NCI-H146 treated with DMSO at 0.1 percent for 48 hours (cell line): ENCODE measurements around the gene RSBN1L.
"Not testable (repeated sequence)": the region's sequence is repeated elsewhere in the genome, so short reads cannot be mapped to it uniquely, and the experiment has no call there.

Source experiments
- DNase-seq: peaks from one replicate; lab custom pipeline; 2025; ENCODE audit not compliant: unreplicated experiment; lab: John Stamatoyannopoulos, UW

Gene RSBN1L

GRCh38 chr7:77696057-77696642 is at the start of gene RSBN1L:
TSS of gene RSBN1L (plus strand) at chr7:77696459. CDS start at chr7:77696470, 11 bp downstream.
- DNase-seq, result peak; percentile 94

- no peak for DNase-seq
Observed at GRCh38 chr7:77648742-77649338, 47.4 kb upstream of the RSBN1L start.

- no peak for DNase-seq
Observed at GRCh38 chr7:77649716-77650349, 46.4 kb upstream of the RSBN1L start.

GRCh38 chr7:77651575-77652162 is 44.6 kb upstream of the RSBN1L start:
- peak; percentile 4 for DNase-seq

- not testable (repeated sequence) for DNase-seq
Observed at GRCh38 chr7:77652826-77653225, 43.4 kb upstream of the RSBN1L start.

GRCh38 chr7:77653572-77653971 is 42.7 kb upstream of the RSBN1L start:
- no peak for DNase-seq

- no peak for DNase-seq
Observed at GRCh38 chr7:77655356-77655755, 40.9 kb upstream of the RSBN1L start.

GRCh38 chr7:77655836-77656455 is 40.3 kb upstream of the RSBN1L start:
- no peak for DNase-seq

- peak; percentile 30 for DNase-seq
Observed at GRCh38 chr7:77657427-77658224, 38.6 kb upstream of the RSBN1L start.

- no peak for DNase-seq
Observed at GRCh38 chr7:77658928-77659327, 37.3 kb upstream of the RSBN1L start.

GRCh38 chr7:77661816-77662215 is 34.4 kb upstream of the RSBN1L start:
- DNase-seq, result no peak

- no peak for DNase-seq
Observed at GRCh38 chr7:77662869-77663268, 33.4 kb upstream of the RSBN1L start.

- DNase-seq, result no peak
Observed at GRCh38 chr7:77664715-77665114, 31.5 kb upstream of the RSBN1L start.

GRCh38 chr7:77665161-77665560 is 31.1 kb upstream of the RSBN1L start:
- DNase-seq, result no peak

GRCh38 chr7:77667459-77668086 is 28.7 kb upstream of the RSBN1L start:
- DNase-seq, result no peak

- no peak for DNase-seq
Observed at GRCh38 chr7:77674878-77675277, 21.4 kb upstream of the RSBN1L start.

- no peak for DNase-seq
Observed at GRCh38 chr7:77679608-77680007, 16.7 kb upstream of the RSBN1L start.

GRCh38 chr7:77680266-77680665 is 16.0 kb upstream of the RSBN1L start:
- no peak for DNase-seq

- no peak for DNase-seq
Observed at GRCh38 chr7:77684030-77684429, 12.2 kb upstream of the RSBN1L start.

- DNase-seq, result no peak
Observed at GRCh38 chr7:77685233-77685632, 11.0 kb upstream of the RSBN1L start.
